ENCODE results near the gene ADAM22.

ADAM22 gene

GRCh38 chr7:88202278-88202677 is 268.2 kb downstream of the ADAM22 start:
- TF ChIP-seq ZFX (IDR thresholded peaks at IDR 0.05; ENCODE audit: borderline replicate concordance), result no peak
- TF ChIP-seq, protein P1, sequence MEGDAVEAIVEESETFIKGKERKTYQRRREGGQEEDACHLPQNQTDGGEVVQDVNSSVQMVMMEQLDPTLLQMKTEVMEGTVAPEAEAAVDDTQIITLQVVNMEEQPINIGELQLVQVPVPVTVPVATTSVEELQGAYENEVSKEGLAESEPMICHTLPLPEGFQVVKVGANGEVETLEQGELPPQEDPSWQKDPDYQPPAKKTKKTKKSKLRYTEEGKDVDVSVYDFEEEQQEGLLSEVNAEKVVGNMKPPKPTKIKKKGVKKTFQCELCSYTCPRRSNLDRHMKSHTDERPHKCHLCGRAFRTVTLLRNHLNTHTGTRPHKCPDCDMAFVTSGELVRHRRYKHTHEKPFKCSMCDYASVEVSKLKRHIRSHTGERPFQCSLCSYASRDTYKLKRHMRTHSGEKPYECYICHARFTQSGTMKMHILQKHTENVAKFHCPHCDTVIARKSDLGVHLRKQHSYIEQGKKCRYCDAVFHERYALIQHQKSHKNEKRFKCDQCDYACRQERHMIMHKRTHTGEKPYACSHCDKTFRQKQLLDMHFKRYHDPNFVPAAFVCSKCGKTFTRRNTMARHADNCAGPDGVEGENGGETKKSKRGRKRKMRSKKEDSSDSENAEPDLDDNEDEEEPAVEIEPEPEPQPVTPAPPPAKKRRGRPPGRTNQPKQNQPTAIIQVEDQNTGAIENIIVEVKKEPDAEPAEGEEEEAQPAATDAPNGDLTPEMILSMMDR (IDR thresholded peaks at IDR 0.05), result no peak
- H3K27ac ChIP-seq, result no peak overlapping the region

DNA sequence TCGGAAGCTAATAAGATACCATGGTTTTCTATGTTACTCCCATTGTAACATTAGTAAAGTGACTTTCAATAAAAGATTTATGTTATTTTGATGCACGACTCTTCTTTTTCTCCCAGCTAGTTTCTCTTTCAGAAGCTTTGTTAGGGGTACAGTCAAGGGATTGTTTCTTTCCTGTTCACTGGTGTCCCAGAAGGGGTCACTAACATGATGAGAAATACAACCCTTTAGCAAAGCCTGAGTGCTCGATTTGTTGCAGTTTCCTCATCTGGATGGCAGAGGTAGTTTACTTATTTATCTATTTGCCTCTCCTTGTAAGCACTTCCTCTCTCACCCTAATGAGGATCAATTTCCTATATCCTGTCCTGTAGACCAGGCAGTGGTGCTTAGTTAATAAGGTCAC is 268.7 kb downstream of the ADAM22 start:
- no peak for TF ChIP-seq ZFX (IDR thresholded peaks at IDR 0.05; ENCODE audit: borderline replicate concordance)
- TF ChIP-seq, protein P1 (IDR thresholded peaks at IDR 0.05), result no peak
- H3K27ac ChIP-seq, result no peak overlapping the region

DNA sequence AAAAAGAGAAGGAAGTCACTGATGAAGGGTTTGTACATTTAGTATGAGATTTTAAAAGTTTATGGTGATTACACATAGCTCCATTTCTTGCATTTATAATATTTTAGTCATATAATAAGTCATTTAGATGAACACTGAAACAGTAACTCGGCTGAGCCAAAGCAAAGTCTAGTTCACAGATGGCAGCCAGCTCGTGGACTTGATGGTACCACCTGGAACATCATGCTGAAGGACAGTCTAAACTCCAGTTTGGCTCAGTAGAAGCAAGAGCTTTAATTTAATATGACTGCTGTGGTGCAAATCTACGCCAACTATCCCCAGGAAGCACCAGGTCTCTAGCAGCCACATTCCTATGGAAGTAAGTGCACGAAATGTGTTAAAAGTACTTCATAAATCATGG is 269.4 kb downstream of the ADAM22 start:
- TF ChIP-seq, protein P1 (IDR thresholded peaks at IDR 0.05), result no peak
- no peak for TF ChIP-seq ZFX (IDR thresholded peaks at IDR 0.05; ENCODE audit: borderline replicate concordance)
- H3K27ac ChIP-seq, result no peak overlapping the region

GRCh38 chr7:88204525-88205110 is 270.6 kb downstream of the ADAM22 start:
- no peak overlapping the region for H3K27ac ChIP-seq
- TF ChIP-seq ZFX (IDR thresholded peaks at IDR 0.05; ENCODE audit: borderline replicate concordance), result no peak
- TF ChIP-seq, protein P1 (IDR thresholded peaks at IDR 0.05), result no peak

GRCh38 chr7:88205179-88205578 is 271.1 kb downstream of the ADAM22 start:
- no peak overlapping the region for H3K27ac ChIP-seq
- TF ChIP-seq, protein P1 (IDR thresholded peaks at IDR 0.05), result no peak
- TF ChIP-seq ZFX (IDR thresholded peaks at IDR 0.05; ENCODE audit: borderline replicate concordance), result no peak

- no peak for TF ChIP-seq ZFX (IDR thresholded peaks at IDR 0.05; ENCODE audit: borderline replicate concordance)
- TF ChIP-seq, protein P1 (IDR thresholded peaks at IDR 0.05), result no peak
- no peak overlapping the region for H3K27ac ChIP-seq
Measured at GRCh38 chr7:88206254-88206653, 272.2 kb downstream of the ADAM22 start.

DNA sequence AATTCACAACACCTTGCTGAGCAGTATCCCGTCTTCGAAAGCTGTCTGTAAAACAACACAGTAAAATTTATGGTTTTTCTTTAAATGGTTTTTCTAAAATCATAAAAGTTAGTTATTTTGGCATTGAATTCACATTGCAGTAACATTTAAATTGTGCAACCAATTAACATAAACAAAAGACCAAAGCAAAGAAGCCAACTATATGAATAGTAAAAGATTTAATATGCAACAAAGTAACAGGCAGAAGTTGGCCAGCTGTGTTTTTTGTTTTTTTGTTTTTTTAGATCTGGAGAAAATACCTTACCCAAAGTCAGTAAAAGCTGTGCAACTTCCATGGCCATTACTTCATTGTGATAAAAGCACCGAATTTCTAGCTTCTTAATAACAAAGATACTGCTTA is 274.5 kb downstream of the ADAM22 start:
- H3K27ac ChIP-seq, result no peak overlapping the region
- no peak for TF ChIP-seq ZFX (IDR thresholded peaks at IDR 0.05; ENCODE audit: borderline replicate concordance)
- TF ChIP-seq, protein P1 (IDR thresholded peaks at IDR 0.05), result no peak

Data from 22Rv1 (cell line).